Measurements from ENCODE around the gene ME1.
A peak's percentile ranks its signal among the peaks of the same experiment; 100 is the strongest.

Gene ME1

DNA sequence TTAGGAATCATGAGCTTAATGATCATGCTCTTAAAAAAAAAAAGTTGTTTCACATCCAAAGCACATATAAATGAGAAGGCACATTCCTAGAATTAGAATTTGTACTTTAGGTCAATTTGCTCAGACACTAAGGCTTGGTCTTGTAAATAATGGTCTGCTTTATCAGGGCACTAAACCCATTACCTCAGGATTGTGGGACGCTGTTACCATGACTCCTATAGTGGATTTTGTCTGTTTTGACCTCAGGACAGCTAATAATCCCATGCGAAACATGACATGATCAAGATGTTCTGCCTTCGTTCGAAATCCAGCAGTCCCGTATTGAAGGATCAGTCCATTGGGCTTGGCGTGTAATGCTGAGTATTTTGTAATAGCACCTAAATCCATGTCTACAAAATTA, 240.2 kb downstream of the ME1 start:
- no peak for DNase-seq (ENCODE audit: low spot score)

DNA sequence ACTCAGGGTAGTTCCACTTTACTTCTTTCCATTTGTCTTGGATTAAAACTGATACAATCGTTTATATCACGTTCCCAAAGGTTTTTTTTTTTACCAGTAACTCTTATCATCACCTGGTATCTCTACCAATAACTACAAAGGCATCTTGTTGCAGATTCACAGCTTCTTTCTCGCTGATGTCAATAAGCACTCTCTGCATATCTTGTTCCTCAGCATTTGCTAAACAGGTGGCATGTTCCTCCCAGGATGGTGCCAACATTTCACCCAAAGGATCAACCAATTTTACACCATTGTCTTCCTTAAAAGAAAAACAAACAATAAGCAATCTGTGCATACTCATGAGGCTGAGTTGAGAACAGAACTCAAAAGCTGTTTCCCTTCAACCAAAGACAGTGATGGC, 242.3 kb downstream of the ME1 start:
- DNase-seq (ENCODE audit: low spot score), result no peak

GRCh38 chr6:83185096-83185495, 245.8 kb downstream of the ME1 start:
- no peak for DNase-seq (ENCODE audit: low spot score)

DNA sequence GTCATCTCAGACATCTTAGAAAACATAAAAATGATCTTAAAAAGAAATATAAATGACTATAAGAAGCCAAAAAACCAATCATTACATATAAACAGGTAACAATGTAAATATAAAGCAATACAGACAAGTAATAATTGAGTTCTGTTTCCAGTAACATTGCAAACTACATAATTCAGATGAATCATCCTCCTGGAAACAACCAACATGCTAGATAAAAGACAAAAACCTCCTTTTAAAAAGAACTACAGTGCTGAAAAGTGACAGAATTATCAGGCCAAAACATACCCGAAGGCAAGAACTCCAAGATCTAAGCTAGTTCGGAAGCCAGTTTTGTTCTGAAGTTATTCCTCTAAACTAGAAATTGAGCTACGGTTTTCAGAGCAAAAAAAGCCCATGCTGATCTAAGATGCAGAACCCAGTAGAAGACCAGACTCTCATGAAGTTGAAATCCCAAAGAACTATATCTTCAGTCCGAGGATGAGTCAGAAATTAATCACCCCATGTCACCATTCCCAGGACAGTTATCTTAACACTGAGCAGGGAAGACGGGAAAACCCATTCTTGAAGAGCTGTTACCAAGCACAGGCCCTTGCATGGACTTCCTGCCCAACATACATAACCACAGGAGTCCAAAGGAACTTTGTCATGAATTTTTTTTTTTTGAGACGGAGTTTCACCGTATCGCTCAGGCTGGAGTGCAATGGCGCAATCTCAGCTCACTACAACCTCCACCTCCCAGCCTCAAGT, 247.6 kb downstream of the ME1 start:
- no peak for DNase-seq (ENCODE audit: low spot score)

DNA sequence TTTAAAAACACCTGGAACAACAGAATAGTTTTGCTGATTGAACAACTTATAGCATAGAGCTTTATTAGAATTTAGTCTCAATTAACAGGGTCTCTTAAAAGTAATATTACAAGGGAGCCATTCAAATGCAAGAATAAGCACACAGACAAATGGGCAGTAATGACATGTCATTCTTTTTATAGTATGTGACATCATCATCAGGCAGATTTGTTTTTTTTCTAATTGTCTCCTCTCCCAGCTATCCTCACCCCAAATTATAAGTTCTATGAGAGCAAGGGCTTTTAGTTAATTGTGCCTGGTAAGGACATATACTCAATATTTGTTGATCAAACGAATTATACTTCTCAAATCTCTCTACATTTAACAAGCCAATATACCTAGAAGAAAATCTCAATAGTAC, 248.7 kb downstream of the ME1 start:
- no peak for DNase-seq (ENCODE audit: low spot score)

DNA sequence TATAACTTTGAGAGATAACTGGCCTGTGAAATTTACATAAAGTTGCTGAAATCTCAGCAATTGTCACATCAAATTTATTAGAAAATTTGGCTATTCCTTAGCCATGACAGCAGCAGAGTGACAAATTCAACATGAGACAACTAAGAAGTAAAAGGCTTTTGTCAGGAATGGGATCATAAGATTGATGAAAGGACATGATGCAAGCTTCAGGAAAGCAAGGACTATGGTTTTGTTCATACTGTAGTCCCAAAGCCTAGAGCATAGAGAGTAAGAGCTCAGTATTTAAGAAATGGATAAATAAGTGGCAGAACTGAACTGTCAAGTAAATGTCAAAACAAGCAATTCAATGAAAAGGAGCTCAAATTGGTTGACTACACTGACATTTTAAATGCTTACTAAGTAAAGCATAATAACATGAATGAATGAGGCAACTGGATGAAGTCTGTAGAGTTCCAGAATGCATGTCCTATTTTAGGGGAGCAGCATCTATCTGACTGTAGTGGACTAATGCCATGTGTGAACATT, 250.4 kb downstream of the ME1 start:
- no peak for DNase-seq (ENCODE audit: low spot score)

GRCh38 chr6:83176246-83176645, 254.6 kb downstream of the ME1 start:
- DNase-seq (ENCODE audit: low spot score), result no peak

- peak; percentile 40 for DNase-seq (ENCODE audit: low spot score)
These were observed 261.3 kb downstream of the ME1 start for GRCh38 chr6:83169511-83169910.

DNA sequence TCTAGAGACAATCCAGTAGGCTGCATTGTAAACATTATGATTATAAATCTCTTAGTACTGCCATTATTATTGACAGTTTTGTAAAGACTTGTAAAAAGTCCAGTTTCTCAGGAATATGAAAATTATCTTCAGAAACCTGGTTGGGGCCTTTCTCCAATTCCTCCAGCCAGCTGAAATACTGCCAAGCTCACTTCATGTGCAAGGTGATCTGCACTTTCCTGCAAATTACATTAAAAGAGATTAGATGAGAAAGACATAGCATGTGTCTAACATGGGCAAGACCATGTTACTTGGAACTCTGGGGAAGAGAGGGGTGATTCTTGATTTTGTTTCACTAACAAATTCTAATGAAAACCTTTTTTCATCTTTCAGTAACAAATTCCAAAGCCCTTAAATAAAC, 261.7 kb downstream of the ME1 start:
- DNase-seq (ENCODE audit: low spot score), result no peak

DNA sequence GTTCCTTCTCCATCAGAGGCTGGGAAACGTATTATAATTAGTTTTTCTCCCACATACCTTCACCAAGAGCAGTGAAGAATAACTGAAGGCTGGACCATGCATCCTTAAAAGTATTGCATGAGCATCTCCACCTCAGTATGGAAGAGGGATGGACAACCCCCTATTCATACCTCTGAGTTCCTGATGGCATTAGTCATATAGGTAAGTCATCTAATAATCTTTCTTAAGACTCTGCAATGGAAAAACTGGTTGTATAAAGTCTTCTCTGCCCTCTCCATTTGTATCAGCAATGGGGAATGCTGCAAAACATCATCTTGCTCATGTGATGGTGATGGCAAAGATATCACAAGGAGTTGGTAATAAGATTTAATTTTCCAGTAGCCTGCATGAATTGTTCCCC, 262.3 kb downstream of the ME1 start:
- DNase-seq (ENCODE audit: low spot score), result no peak

DNA sequence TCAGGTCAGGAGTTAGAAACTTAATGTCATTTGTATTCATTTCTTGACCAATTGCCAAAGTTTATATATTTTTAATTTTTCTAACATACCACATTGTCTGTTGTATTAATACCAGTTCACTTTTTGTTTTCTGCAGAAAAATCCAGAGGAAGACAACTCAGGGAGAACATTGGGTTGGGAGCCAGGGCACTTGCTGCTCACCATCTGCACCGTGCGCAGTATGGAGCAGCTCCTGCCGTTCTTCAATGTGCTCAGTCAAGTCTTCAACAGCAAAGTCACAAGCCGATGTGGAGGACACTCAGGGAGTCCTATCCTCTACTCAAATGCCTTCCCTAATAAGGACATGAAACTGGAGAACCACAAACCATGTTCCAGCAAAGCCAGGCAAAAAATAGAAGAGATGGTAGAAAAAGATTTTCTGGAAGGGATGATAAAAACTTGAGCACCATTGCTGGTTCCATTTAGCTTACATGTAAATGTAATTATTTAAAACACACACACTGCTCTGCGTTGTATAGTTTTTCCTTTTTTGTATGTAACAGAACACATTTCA, 263.0 kb downstream of the ME1 start:
- DNase-seq (ENCODE audit: low spot score), result no peak

Data from D341Med (cell line).